GM18907 (cell line): Measurements from ENCODE around the gene SSTR5.

ENCODE experiments used
- ATAC-seq: cut with Tn5 transposase; IDR thresholded peaks from one replicate; pipeline ENCODE4 v1.9.1; 2021; ENCODE audit warnings: mild to moderate bottlenecking, moderate library complexity; ENCODE audit not compliant: unreplicated experiment

Gene SSTR5

DNA sequence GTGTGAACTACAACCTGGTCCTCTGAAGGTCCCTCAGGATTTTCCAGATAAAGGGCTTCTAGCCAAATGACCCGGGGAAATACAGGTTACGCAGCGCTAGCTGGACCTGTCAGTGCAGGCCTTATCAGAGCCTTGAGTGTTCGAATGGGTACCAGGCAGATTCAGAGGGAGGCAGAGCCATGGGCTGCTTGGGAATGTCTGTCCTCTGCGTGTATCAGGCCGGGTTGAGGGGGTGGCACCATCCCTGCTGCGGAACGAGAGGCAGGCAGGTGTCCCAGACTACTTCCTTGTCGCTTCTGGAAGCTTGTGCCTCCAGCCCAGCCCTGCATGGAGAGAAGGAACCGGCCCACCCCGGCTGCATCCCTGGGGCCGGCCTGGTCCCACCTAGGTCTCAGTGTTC is 33.6 kb upstream of the SSTR5 start:
- no peak for ATAC-seq

DNA sequence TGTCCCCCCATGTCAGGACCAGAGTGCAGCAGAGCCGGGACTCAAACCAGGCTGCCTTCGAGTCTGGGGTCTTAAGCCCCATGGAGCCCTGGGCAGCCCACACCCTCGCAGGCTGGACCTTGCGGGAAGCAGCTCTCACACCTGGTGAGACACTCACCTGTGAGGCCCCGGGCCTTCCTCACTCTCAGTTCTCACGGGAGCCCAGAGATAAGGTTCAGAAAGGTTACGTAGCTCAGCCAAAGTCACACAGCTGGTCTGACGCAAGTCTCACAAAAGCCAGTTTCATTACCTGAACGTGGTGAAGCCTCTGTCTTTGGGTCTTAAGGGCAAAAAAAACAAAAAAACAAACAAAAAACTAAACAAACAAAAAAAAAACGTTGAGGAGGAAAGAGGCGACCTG is 32.8 kb upstream of the SSTR5 start:
- ATAC-seq = no peak

DNA sequence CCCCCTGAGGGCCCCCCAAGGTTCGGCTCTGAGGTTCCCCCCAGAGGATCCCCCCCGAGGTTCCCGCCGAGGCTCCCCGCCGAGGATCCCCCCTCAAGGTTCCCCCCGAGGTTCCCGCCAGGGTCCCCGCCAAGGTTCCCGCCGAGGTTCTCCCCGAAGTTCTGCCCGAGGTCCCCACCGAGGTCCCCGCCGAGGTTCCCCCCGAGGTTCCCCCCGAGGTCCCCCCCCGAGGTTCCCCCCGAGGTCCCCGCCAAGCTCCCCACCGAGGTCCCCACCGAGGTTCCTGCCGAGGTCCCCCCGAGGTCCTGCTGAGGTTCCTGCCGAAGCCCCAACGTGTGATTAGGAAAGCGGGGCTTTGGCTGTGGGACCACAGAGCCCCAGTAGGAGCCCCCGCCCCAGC is 32.2 kb upstream of the SSTR5 start:
- no peak for ATAC-seq

DNA sequence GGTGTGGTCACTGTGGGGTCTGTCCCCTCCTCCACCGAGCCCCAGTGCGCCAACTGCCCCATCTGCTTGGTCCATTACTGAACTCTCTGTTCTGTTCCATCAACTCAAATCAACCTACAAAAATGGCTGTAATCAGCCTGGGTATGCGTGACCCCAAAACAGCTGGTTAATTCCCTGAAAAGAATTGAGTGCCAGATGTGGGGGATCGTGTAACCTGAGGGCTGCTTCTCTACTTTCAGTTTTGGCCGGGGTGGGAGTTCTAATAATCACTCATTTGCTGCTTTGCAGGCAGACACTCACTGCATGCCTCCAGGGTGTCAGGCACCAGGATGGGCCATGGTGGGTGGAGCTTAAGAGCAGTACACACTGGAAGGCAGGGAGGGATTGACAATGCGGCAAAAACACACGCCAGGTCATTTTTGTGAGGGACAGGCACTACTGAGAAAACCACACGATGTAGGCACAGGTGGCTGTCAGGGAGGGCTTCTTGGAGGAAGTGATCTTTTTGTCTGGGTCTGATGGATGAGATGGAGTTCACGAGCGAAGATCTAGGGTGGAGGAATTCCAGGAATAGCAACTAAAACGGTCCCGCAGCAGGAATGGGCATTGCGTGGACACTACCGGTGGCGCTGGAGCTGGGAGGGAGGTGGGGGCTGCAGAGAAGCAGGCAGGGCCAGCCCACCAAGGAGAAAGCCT is 30.4 kb upstream of the SSTR5 start:
- no peak for ATAC-seq

DNA sequence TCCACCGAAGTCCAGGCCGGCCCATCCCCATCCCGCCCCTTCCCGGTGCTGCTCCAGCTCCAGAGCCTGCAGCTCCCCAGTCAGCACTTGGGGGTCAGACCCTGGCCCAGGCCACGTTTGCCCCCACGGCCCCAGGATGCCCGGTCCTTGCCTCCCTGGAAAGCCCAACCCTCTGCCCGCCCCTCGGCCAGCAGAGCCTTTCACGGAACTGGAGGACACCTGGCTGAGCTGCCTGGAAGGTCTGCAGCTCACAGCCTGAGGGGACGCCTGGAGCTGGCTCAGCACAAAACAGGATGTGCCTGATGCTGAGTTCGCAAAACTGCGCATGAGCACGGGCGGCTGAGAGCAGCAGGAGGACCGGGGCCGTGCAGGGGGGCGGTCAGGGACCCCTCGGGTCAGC is 29.7 kb upstream of the SSTR5 start:
- ATAC-seq = no peak

DNA sequence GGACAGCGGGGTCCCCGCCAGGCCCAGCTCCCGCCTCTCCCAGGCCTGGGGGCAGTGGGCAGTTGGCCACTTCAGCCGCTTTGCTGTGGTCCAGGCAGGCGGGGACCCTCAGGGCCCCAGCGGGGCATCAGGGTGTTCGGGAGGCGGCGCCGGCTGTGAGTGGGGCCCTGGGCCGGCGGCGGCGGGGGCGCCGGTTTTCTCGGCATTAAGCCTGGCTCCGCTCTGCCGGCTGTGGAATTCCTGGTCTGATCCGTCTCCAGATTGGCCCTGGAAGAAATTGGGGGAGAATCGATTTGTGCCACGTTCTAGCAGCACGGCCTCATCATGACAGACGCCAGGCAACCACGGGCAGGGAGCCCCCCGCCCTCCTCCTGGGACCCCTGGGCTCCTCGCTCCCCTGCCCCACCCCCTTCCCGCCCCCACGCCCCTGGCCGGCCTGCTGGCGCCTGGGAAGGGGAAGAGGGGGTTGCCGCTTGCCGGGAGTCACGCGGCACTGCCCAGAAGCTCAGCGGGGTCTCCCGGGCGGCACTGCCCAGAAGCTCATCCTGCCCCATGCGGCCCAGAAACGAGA is 28.6 kb upstream of the SSTR5 start:
- ATAC-seq = no peak

- ATAC-seq = no peak
These were observed 27.9 kb upstream of the SSTR5 start for GRCh38 chr16:1044460-1045309.

DNA sequence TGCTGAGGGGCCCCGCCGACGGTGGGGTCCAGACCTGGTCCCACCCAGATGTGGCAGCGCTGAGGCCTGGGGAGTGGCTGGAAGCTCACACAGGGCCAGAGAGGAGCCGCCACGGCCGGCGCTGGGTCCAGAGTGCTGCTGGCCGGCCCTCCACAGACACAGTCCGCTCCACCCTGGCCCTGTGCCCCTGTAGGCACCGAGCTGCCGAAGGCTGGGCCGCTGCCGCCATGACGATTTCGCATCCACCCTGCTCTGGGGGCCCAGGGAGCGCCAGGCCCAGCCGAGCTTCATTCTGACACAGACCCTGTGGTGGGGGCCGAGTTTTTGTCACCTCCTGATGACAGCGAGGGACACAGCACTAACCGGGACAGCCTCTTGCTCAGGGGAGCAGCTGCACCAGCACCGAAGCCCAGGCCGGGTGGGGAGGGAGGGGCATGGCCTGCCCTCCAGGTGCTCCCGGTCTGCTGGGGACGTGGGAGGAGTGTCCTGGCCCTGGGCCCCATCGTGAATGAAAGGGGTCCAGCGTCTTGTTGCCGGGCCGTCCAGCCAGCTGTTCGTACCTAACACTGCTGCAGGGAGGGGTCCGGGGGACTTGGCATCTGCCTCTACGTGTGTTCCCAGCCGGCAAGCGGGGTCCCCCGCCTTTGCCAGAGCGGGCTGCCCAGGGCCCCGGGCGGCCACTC is 27.1 kb upstream of the SSTR5 start:
- no peak for ATAC-seq

- no peak for ATAC-seq
These were observed 26.3 kb upstream of the SSTR5 start for GRCh38 chr16:1045993-1046911.

- no peak for ATAC-seq
These were observed 25.4 kb upstream of the SSTR5 start for GRCh38 chr16:1047123-1047522.

- ATAC-seq = no peak
These were observed 24.7 kb upstream of the SSTR5 start for GRCh38 chr16:1047801-1048200.

- ATAC-seq = no peak
These were observed 24.0 kb upstream of the SSTR5 start for GRCh38 chr16:1048442-1049112.

- ATAC-seq = no peak
These were observed 23.2 kb upstream of the SSTR5 start for GRCh38 chr16:1049113-1049975.

DNA sequence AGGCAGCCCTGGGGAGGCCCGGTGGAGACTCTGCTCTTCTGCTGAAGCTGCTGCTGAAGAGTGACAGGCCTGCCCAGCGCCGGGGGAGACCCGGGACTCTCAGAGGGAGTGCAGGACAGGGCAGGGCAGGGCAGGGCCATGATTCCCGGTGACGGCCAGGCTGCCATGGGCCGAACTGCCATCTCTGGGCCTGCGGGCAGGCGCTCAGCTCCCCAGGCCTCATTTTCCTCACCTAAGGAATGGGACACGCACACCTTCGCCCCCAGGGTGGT is 22.6 kb upstream of the SSTR5 start:
- no peak for ATAC-seq

- no peak for ATAC-seq
These were observed 22.0 kb upstream of the SSTR5 start for GRCh38 chr16:1050516-1050915.

- ATAC-seq = no peak
These were observed 21.6 kb upstream of the SSTR5 start for GRCh38 chr16:1050921-1051320.

DNA sequence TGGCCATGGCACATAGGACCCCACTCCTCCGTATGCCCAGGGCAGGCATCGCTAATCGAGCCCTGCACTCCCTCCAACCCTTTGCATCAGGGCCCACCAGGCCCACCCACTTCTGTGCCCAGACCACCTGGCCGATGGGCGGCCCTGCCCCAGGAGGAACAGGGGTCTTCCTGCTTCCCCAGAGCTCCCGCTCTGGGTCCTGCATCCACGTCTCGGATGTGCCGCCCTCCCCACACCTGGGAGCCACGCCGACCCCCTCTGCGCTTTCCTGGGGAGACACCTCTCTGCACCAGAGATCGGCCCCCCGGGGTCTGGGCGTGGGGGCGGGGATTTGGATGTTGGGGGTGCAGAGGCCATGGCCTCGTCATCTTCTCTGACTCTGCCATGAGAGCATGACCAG is 21.1 kb upstream of the SSTR5 start:
- ATAC-seq = no peak

- ATAC-seq = no peak
These were observed 19.8 kb upstream of the SSTR5 start for GRCh38 chr16:1052721-1053120.

- ATAC-seq = no peak
These were observed 19.4 kb upstream of the SSTR5 start for GRCh38 chr16:1053121-1053521.
